Measurements from ENCODE around the gene GZMM. TPM values are rescaled to one million over a fixed set of nuclear protein-coding genes. Genes with fewer than 3 reads are reported as not detected.

The GZMM gene
- total RNA-seq, 2 donors from 2014 or later: 0.74 to 0.76 TPM

- DNase-seq (ENCODE audit: low spot score): no peak
- intact Hi-C loops (cut with DNase I): no loop called here
Observed at GRCh38 chr19:554817-555216, 11.0 kb downstream of the GZMM start.

GRCh38 chr19:555474-555808, 11.6 kb downstream of the GZMM start:
- intact Hi-C loops (cut with DNase I): no loop called here
- no peak for DNase-seq (ENCODE audit: low spot score)

GRCh38 chr19:556611-557382, 12.9 kb downstream of the GZMM start:
- intact Hi-C loops (cut with DNase I): no loop called here

GRCh38 chr19:558770-559439, 15.1 kb downstream of the GZMM start:
- no peak for DNase-seq (ENCODE audit: low spot score)
- intact Hi-C loops (cut with DNase I): no loop called here

More at GRCh38 chr19:556611-557382, 12.9 kb downstream of the GZMM start:
- DNase-seq (ENCODE audit: low spot score): no peak

- intact Hi-C loops (cut with DNase I): no loop called here
Observed at GRCh38 chr19:560121-560520, 16.3 kb downstream of the GZMM start.

GRCh38 chr19:566403-566802, 22.6 kb downstream of the GZMM start:
- intact Hi-C loops (cut with DNase I): no loop called here
- DNase-seq (ENCODE audit: low spot score): peak; percentile 52

More at GRCh38 chr19:560121-560520, 16.3 kb downstream of the GZMM start:
- DNase-seq (ENCODE audit: low spot score): no peak

GRCh38 chr19:566844-567243, 23.0 kb downstream of the GZMM start:
- intact Hi-C loops (cut with DNase I): no loop called here
- DNase-seq (ENCODE audit: low spot score): no peak

GRCh38 chr19:567296-567900, 23.5 kb downstream of the GZMM start:
- intact Hi-C loops (cut with DNase I): no loop called here
- no peak for DNase-seq (ENCODE audit: low spot score)

GRCh38 chr19:570251-570686, 26.4 kb downstream of the GZMM start:
- peak; percentile 64 for DNase-seq (ENCODE audit: low spot score)
- intact Hi-C loops (cut with DNase I): loop anchor here in 1 of 2 donors (10.0 kb wide), 1 partner anchor 65 kb away; the partner anchor contains the start of genes FGF22 and POLRMT

- DNase-seq (ENCODE audit: low spot score): peak; percentile 81
- intact Hi-C loops (cut with DNase I): loop anchor here in 1 of 2 donors (10.0 kb wide), 1 partner anchor 64 kb away; the partner anchor contains the start of genes FGF22 and POLRMT
Observed at GRCh38 chr19:570937-571565, 27.2 kb downstream of the GZMM start.

GRCh38 chr19:571566-571974, 27.7 kb downstream of the GZMM start:
- no peak for DNase-seq (ENCODE audit: low spot score)
- intact Hi-C loops (cut with DNase I): loop anchor here in 1 of 2 donors (10.0 kb wide), 1 partner anchor 63 kb away; the partner anchor contains the start of genes FGF22 and POLRMT

GRCh38 chr19:572140-572742, 28.4 kb downstream of the GZMM start, which contains the start of gene BSG:
Gene BSG, plus strand, starts transcription at chr19:572596. Its CDS starts 39 bp downstream, at chr19:572635.
- DNase-seq (ENCODE audit: low spot score): peak; percentile 100
- intact Hi-C loops (cut with DNase I): loop anchor here in 1 of 2 donors (10.0 kb wide), 1 partner anchor 63 kb away; the partner anchor contains the start of genes FGF22 and POLRMT

- intact Hi-C loops (cut with DNase I): loop anchor here in 1 of 2 donors (10.0 kb wide), 1 partner anchor 62 kb away; the partner anchor contains the start of genes FGF22 and POLRMT
- DNase-seq (ENCODE audit: low spot score): peak; percentile 85
Observed at GRCh38 chr19:572743-573518, 29.1 kb downstream of the GZMM start.

- DNase-seq (ENCODE audit: low spot score): no peak
- intact Hi-C loops (cut with DNase I): loop anchor here in 1 of 2 donors (10.0 kb wide), 1 partner anchor 61 kb away; the partner anchor contains the start of genes FGF22 and POLRMT
Observed at GRCh38 chr19:573519-573825, 29.6 kb downstream of the GZMM start.

GRCh38 chr19:574658-575526, 31.0 kb downstream of the GZMM start:
- peak; percentile 69 for DNase-seq (ENCODE audit: low spot score)
- intact Hi-C loops (cut with DNase I): loop anchor here in 1 of 2 donors (10.0 kb wide), 1 partner anchor 60 kb away; the partner anchor contains the start of genes FGF22 and POLRMT

GRCh38 chr19:575527-576506, 32.0 kb downstream of the GZMM start:
- DNase-seq (ENCODE audit: low spot score): peak; percentile 66
- intact Hi-C loops (cut with DNase I): loop anchor here in 1 of 2 donors (10.0 kb wide), 1 partner anchor 59 kb away; the partner anchor contains the start of genes FGF22 and POLRMT

Data from posterior vena cava (tissue), 2 donors.